ENCODE data around the gene MAPK14.

GRCh38 chr6:36141091-36141490, 113.5 kb downstream of the MAPK14 start:
- TF ChIP-seq CTCF (IDR thresholded peaks at IDR 0.05 in 2 of 3, conservative IDR thresholded peaks at IDR 0.05 in 1 of 3; ENCODE audit: control insufficient read depth in 2 of 3, extremely low read depth in 1 of 3, insufficient read depth in 1 of 3, low read depth in 3 of 3, low read length in 3 of 3): no peak
- TF ChIP-seq NR2C2 (IDR thresholded peaks at IDR 0.05; ENCODE audit: borderline replicate concordance, control insufficient read depth, insufficient read length, low read depth): no peak
- no peak for TF ChIP-seq CEBPB (IDR thresholded peaks at IDR 0.05; ENCODE audit: borderline replicate concordance in 1 of 2, low read depth in 2 of 2, low read length in 2 of 2)
- TF ChIP-seq HDAC6 (IDR thresholded peaks at IDR 0.05; ENCODE audit: unreplicated experiment): no peak
- TF ChIP-seq EGR1 (IDR thresholded peaks at IDR 0.05; ENCODE audit: borderline replicate concordance in 1 of 2, low read depth in 2 of 2, low read length in 2 of 2): no peak
- no peak for TF ChIP-seq MEF2A (IDR thresholded peaks at IDR 0.05; ENCODE audit: insufficient read depth, low read depth, low read length)
- no peak for TF ChIP-seq ZBTB4 (CRISPR knock-in tag; IDR thresholded peaks at IDR 0.05)
- no peak for TF ChIP-seq RAD21 (IDR thresholded peaks at IDR 0.05; ENCODE audit: insufficient read depth, low read depth, low read length)
- no peak for TF ChIP-seq BRCA1 (IDR thresholded peaks at IDR 0.05; ENCODE audit: low read depth, low read length)
- no peak for TF ChIP-seq PAX5 (IDR thresholded peaks at IDR 0.05; ENCODE audit: borderline replicate concordance, low read depth, low read length)
- no peak for TF ChIP-seq ZNF217 (IDR thresholded peaks at IDR 0.05)
